HEK293 (cell line): Measurements from ENCODE around the gene SNX10.

Source experiments
- CTCF ChIA-PET: fragments of 350-600 bp; formaldehyde crosslinking; extraction: SDS; loops from one replicate; lab custom pipeline; 2021; ENCODE audit warnings: antibody characterized with exemption; lab: Yijun Ruan, JAX
- POLR2A ChIA-PET: fragments of 300-600 bp; formaldehyde crosslinking; extraction: SDS; loops from one replicate; lab custom pipeline; 2020; ENCODE audit warnings: antibody characterized with exemption, inconsistent platforms; lab: Yijun Ruan, JAX
- H3K27ac ChIP-seq: fragments of 200-500 bp; sonication (Bioruptor generic); 2 replicates; pipeline ENCODE4 v1.5.1; 2014; ENCODE audit warnings: low read depth, low read length, control low read depth, inconsistent platforms; ENCODE audit errors: extremely low read depth
- H3K36me3 ChIP-seq, 2 experiments: fragments of 200-500 bp in 1 of 2; sonication (Bioruptor generic) in 1 of 2; 1 replicate in 1 of 2; 2 replicates in 1 of 2; pipeline ENCODE4 v1.5.1; 2014 to 2017; ENCODE audit warnings: inconsistent platforms in 2 of 2, low read length in 2 of 2; ENCODE audit not compliant: control insufficient read depth in 2 of 2, insufficient read depth in 1 of 2
- H3K4me1 ChIP-seq: fragments of 200-500 bp; sonication (Bioruptor generic); 2 replicates; pipeline ENCODE4 v1.5.1; 2014; ENCODE audit warnings: mild to moderate bottlenecking, low read length, inconsistent platforms; ENCODE audit not compliant: control insufficient read depth, insufficient read depth
- H3K4me3 ChIP-seq: 2 replicates; pipeline ENCODE4 v1.5.1; 2011; ENCODE audit warnings: low read depth, mild to moderate bottlenecking, control low read depth, low read length, moderate library complexity
- H3K9me3 ChIP-seq: fragments of 200-500 bp; sonication (Bioruptor generic); 2 replicates; pipeline ENCODE4 v1.5.1; 2014; ENCODE audit warnings: low read depth, low read length, inconsistent platforms; ENCODE audit not compliant: control insufficient read depth, insufficient read depth
- GLI2 ChIP-seq: fragments of 450-650 bp; formaldehyde crosslinking; IDR thresholded peaks from 2 replicates; pipeline ENCODE4; 2017; ENCODE audit warnings: missing biosample characterization, missing genetic modification characterization, low read depth, borderline replicate concordance
- KLF17 ChIP-seq: fragments of 450-650 bp; formaldehyde crosslinking; IDR thresholded peaks from 2 replicates; pipeline ENCODE4 v1.5.1; 2016; ENCODE audit warnings: missing biosample characterization, missing genetic modification characterization
- RBAK ChIP-seq: fragments of 450-650 bp; formaldehyde crosslinking; IDR thresholded peaks from 2 replicates; pipeline ENCODE4 v1.5.1; 2016; ENCODE audit warnings: missing biosample characterization, missing genetic modification characterization
- REPIN1 ChIP-seq: fragments of 450-650 bp; formaldehyde crosslinking; IDR thresholded peaks from 2 replicates; pipeline ENCODE4 v1.5.1; 2017; ENCODE audit warnings: missing biosample characterization, missing genetic modification characterization, low read depth
- ZBTB20 ChIP-seq: fragments of 450-650 bp; formaldehyde crosslinking; IDR thresholded peaks from 2 replicates; pipeline ENCODE4 v1.5.1; 2016; ENCODE audit warnings: missing biosample characterization, missing genetic modification characterization
- ZNF121 ChIP-seq: fragments of 450-650 bp; formaldehyde crosslinking; IDR thresholded peaks from 2 replicates; pipeline ENCODE4 v1.5.1; 2016; ENCODE audit warnings: missing biosample characterization, missing genetic modification characterization
- ZNF133 ChIP-seq: fragments of 450-650 bp; formaldehyde crosslinking; IDR thresholded peaks from 2 replicates; pipeline ENCODE4 v1.5.1; 2016; ENCODE audit warnings: missing biosample characterization, missing genetic modification characterization
- ZNF157 ChIP-seq: fragments of 450-650 bp; formaldehyde crosslinking; IDR thresholded peaks from 2 replicates; pipeline ENCODE4 v1.5.1; 2016; ENCODE audit warnings: missing biosample characterization, missing genetic modification characterization
- ZNF175 ChIP-seq: fragments of 450-650 bp; formaldehyde crosslinking; IDR thresholded peaks from 2 replicates; pipeline ENCODE4 v1.5.1; 2016; ENCODE audit warnings: missing biosample characterization, missing genetic modification characterization
- ZNF24 ChIP-seq: fragments of 450-650 bp; formaldehyde crosslinking; IDR thresholded peaks from 2 replicates; pipeline ENCODE4 v1.5.1; 2016; ENCODE audit warnings: missing biosample characterization, missing genetic modification characterization
- ZNF26 ChIP-seq: fragments of 450-650 bp; formaldehyde crosslinking; IDR thresholded peaks from 2 replicates; pipeline ENCODE4 v1.5.1; 2016; ENCODE audit warnings: missing biosample characterization, missing genetic modification characterization
- ZNF274 ChIP-seq, 2 experiments: fragments of 200-500 bp in 1 of 2; fragments of 450-650 bp in 1 of 2; sonication (Bioruptor generic) in 1 of 2; formaldehyde crosslinking in 1 of 2; IDR thresholded peaks; 2 replicates each; pipeline versions ENCODE4 v1.5.1 to v1.6.1; 2014 to 2016; ENCODE audit warnings: borderline replicate concordance in 1 of 2, inconsistent platforms in 1 of 2, low read length in 1 of 2, missing biosample characterization in 1 of 2, missing genetic modification characterization in 1 of 2
- ZNF280D ChIP-seq: fragments of 450-650 bp; formaldehyde crosslinking; IDR thresholded peaks from 2 replicates; pipeline ENCODE4 v1.5.1; 2016; ENCODE audit warnings: missing biosample characterization, missing genetic modification characterization
- ZNF362 ChIP-seq: fragments of 450-650 bp; formaldehyde crosslinking; IDR thresholded peaks from 2 replicates; pipeline ENCODE4 v1.5.1; 2016; ENCODE audit warnings: missing biosample characterization, missing genetic modification characterization
- ZNF416 ChIP-seq: fragments of 450-650 bp; formaldehyde crosslinking; IDR thresholded peaks from 2 replicates; pipeline ENCODE4 v1.5.1; 2016; ENCODE audit warnings: missing biosample characterization, missing genetic modification characterization
- ZNF449 ChIP-seq: fragments of 450-650 bp; formaldehyde crosslinking; IDR thresholded peaks from 2 replicates; pipeline ENCODE4 v1.5.1; 2017; ENCODE audit warnings: missing biosample characterization, mild to moderate bottlenecking, missing genetic modification characterization, moderate library complexity
- ZNF530 ChIP-seq: fragments of 450-650 bp; formaldehyde crosslinking; IDR thresholded peaks from 2 replicates; pipeline ENCODE4 v1.5.1; 2016; ENCODE audit warnings: low read depth, missing biosample characterization, missing genetic modification characterization
- ZNF830 ChIP-seq: fragments of 450-650 bp; IDR thresholded peaks from 2 replicates; pipeline ENCODE4 v1.5.0; 2018; ENCODE audit warnings: missing biosample characterization, missing genetic modification characterization, low read depth, mild to moderate bottlenecking, moderate library complexity
- TF ChIP-seq, protein P1 (sequence below): fragments of 450-650 bp; IDR thresholded peaks from 2 replicates; pipeline ENCODE4 v1.5.1; 2018; ENCODE audit warnings: missing biosample characterization, missing genetic modification characterization
- TF ChIP-seq, protein P2 (sequence below): fragments of 450-650 bp; formaldehyde crosslinking; IDR thresholded peaks from 2 replicates; pipeline ENCODE4 v1.5.1; 2016; ENCODE audit warnings: missing biosample characterization, missing genetic modification characterization
- TF ChIP-seq, protein P3 (sequence below): fragments of 450-650 bp; formaldehyde crosslinking; IDR thresholded peaks from 2 replicates; pipeline ENCODE4 v1.5.1; 2016; ENCODE audit warnings: missing biosample characterization, missing genetic modification characterization

Gene SNX10

DNA sequence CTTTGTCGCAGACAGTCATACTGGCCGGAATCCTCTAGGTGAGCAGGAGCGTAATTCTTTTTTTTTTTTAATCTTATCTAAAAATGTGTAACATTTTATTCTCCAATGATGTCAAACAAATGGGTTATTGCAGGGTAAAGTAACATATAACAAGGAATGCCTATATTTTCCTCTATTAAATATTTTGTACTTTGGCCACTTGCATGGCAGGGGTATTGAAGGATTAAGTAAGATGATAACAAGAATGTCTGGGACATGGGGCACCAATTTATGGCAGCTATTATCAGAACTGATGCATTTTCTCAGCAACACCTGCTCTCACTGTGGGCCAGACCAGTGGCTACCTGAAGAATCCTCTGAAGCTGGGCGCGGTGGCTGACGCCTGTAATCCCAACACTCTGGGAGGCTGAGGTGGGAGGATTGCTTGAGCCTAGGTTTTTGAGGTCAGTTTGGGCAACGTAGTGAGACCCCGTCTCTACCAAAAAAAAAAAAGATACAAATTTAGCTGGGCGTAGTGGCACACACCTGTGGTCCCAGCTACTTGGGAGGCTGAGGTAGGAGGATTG, 24.0 kb upstream of the SNX10 start:
- POLR2A ChIA-PET: no interaction called here
- TF ChIP-seq GLI2 (tag by site-specific recombination) (no peak), KLF17 (tag by site-specific recombination) (no peak), REPIN1 (tag by site-specific recombination) (no peak), ZNF26 (tag by site-specific recombination) (no peak), ZNF175 (tag by site-specific recombination) (no peak), ZNF530 (tag by site-specific recombination) (no peak), RBAK (tag by site-specific recombination) (no peak), ZNF274 (IDR thresholded peaks at IDR 0.05; ENCODE audit: low read length) (no peak), ZNF274 (tag by site-specific recombination; IDR thresholded peaks at IDR 0.05; ENCODE audit: borderline replicate concordance) (no peak), ZNF416 (tag by site-specific recombination) (no peak), ZNF133 (no peak)
- TF ChIP-seq, protein P1, sequence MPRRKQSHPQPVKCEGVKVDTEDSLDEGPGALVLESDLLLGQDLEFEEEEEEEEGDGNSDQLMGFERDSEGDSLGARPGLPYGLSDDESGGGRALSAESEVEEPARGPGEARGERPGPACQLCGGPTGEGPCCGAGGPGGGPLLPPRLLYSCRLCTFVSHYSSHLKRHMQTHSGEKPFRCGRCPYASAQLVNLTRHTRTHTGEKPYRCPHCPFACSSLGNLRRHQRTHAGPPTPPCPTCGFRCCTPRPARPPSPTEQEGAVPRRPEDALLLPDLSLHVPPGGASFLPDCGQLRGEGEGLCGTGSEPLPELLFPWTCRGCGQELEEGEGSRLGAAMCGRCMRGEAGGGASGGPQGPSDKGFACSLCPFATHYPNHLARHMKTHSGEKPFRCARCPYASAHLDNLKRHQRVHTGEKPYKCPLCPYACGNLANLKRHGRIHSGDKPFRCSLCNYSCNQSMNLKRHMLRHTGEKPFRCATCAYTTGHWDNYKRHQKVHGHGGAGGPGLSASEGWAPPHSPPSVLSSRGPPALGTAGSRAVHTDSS (tag by site-specific recombination): no peak
- TF ChIP-seq, all 188 proteins: peak for 0
- no peaks in the 10 kb centered on the region for H3K9me3 ChIP-seq
- H3K36me3 ChIP-seq: no peaks in the 10 kb centered on the region
- CTCF ChIA-PET: interaction anchor here (1.4 kb wide), 1 partner anchor 9 kb away, joined by 3 read pairs; no protein-coding TSS in a partner anchor
- H3K4me3 ChIP-seq: no peak overlapping the region
- no peak overlapping the region for H3K27ac ChIP-seq
- H3K4me1 ChIP-seq: no peaks in the 10 kb centered on the region

- H3K36me3 ChIP-seq: no peaks in the 10 kb centered on the region
- POLR2A ChIA-PET: no interaction called here
- H3K4me3 ChIP-seq: no peak overlapping the region
- CTCF ChIA-PET: interaction anchor here (0.8 kb wide), 1 partner anchor 382 kb away, joined by 3 read pairs; no protein-coding TSS in a partner anchor
- H3K4me1 ChIP-seq: no peaks in the 10 kb centered on the region
- H3K27ac ChIP-seq: no peak overlapping the region
- no peaks in the 10 kb centered on the region for H3K9me3 ChIP-seq
- no peak for TF ChIP-seq ZNF121 (tag by site-specific recombination)
- TF ChIP-seq, protein P2, sequence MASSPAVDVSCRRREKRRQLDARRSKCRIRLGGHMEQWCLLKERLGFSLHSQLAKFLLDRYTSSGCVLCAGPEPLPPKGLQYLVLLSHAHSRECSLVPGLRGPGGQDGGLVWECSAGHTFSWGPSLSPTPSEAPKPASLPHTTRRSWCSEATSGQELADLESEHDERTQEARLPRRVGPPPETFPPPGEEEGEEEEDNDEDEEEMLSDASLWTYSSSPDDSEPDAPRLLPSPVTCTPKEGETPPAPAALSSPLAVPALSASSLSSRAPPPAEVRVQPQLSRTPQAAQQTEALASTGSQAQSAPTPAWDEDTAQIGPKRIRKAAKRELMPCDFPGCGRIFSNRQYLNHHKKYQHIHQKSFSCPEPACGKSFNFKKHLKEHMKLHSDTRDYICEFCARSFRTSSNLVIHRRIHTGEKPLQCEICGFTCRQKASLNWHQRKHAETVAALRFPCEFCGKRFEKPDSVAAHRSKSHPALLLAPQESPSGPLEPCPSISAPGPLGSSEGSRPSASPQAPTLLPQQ (tag by site-specific recombination): no peak
- no peak for TF ChIP-seq ZNF157 (tag by site-specific recombination)
- TF ChIP-seq ZNF280D: no peak
- TF ChIP-seq ZNF362: no peak
- TF ChIP-seq ZNF830 (tag by site-specific recombination): no peak
- no peak for TF ChIP-seq ZNF24 (tag by site-specific recombination)
- TF ChIP-seq, protein P3, sequence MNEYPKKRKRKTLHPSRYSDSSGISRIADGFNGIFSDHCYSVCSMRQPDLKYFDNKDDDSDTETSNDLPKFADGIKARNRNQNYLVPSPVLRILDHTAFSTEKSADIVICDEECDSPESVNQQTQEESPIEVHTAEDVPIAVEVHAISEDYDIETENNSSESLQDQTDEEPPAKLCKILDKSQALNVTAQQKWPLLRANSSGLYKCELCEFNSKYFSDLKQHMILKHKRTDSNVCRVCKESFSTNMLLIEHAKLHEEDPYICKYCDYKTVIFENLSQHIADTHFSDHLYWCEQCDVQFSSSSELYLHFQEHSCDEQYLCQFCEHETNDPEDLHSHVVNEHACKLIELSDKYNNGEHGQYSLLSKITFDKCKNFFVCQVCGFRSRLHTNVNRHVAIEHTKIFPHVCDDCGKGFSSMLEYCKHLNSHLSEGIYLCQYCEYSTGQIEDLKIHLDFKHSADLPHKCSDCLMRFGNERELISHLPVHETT (tag by site-specific recombination): no peak
- no peak for TF ChIP-seq ZNF449 (tag by site-specific recombination)
- no peak for TF ChIP-seq ZBTB20 (tag by site-specific recombination)
Measured at GRCh38 chr7:26275213-26275612, 16.4 kb upstream of the SNX10 start.
